ENCODE measurements around the gene BBOF1.
"Not testable (repeated sequence)": the region's sequence is repeated elsewhere in the genome, so short reads cannot be mapped to it uniquely, and the experiment has no call there.

The BBOF1 gene

GRCh38 chr14:74105381-74105780, 86.2 kb downstream of the BBOF1 start:
- DNase-seq (ENCODE audit: low read depth), result no peak

- DNase-seq (ENCODE audit: low read depth), result no peak
Observed at GRCh38 chr14:74109369-74109768, 90.2 kb downstream of the BBOF1 start.

GRCh38 chr14:74111395-74112216, 92.5 kb downstream of the BBOF1 start:
- DNase-seq (ENCODE audit: low read depth), result not testable (repeated sequence)
